HL-60 (cell line): Measurements from ENCODE around the gene SH3RF3.

Source experiments
- SPI1 ChIP-seq: IDR thresholded peaks from 2 replicates; pipeline ENCODE4 v1.6.1; 2012; ENCODE audit warnings: low read depth, mild to moderate bottlenecking, borderline replicate concordance
- TF ChIP-seq, protein P1 (sequence below): IDR thresholded peaks from one replicate; pipeline ENCODE4 v1.5.1; 2011; ENCODE audit warnings: low read length, control low read depth, inconsistent platforms; ENCODE audit not compliant: insufficient read depth
- TF ChIP-seq, protein P2 (sequence below): IDR thresholded peaks from 2 replicates; pipeline ENCODE4 v1.6.1; 2012; ENCODE audit warnings: low read depth; ENCODE audit not compliant: insufficient replicate concordance

DNA sequence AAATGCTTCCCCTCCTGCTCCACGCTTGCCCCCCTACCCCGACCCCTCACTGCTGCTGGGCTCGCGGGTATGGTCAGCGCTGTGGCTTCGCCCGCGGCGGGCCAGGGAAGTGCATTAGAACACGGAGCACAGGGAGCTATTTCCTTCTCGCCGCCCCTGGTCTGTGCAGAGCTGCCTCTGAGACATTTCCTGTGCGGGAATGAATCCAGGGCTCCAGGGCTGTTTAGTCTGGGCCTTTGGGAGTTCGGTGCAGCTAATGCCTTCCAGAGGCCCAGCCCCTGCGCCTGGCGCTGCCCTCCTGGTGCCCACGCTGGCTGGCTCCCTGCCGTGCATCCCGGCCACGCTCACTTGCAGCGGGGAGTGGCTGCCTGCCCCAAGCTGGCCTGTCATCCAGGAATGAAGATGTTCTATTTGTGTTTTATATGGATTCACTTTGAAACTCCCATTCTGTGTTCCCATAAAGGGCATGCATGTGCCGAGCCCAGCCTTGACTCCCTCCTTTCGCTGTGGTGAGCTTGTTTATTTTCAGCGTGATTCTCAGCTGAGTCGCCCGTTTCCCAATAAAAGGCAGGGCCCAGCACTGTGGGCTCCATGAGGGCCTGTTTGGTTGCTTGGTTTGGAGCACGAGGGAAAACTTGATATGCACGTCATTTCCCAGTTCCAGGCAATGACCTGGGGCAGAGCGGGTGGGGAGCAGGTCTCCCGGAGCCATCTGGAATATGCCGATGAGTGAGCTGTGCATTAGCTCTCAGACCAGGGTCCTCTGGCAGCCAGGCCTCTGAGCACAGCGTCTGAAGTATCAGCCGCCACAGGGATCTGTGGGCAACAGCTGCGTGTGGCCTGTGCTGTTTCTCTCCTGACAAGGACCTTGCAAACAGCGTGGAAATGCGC lies 42.7 kb downstream of the SH3RF3 start:
- TF ChIP-seq, protein P1, sequence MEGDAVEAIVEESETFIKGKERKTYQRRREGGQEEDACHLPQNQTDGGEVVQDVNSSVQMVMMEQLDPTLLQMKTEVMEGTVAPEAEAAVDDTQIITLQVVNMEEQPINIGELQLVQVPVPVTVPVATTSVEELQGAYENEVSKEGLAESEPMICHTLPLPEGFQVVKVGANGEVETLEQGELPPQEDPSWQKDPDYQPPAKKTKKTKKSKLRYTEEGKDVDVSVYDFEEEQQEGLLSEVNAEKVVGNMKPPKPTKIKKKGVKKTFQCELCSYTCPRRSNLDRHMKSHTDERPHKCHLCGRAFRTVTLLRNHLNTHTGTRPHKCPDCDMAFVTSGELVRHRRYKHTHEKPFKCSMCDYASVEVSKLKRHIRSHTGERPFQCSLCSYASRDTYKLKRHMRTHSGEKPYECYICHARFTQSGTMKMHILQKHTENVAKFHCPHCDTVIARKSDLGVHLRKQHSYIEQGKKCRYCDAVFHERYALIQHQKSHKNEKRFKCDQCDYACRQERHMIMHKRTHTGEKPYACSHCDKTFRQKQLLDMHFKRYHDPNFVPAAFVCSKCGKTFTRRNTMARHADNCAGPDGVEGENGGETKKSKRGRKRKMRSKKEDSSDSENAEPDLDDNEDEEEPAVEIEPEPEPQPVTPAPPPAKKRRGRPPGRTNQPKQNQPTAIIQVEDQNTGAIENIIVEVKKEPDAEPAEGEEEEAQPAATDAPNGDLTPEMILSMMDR: no peak
- TF ChIP-seq, protein P2, sequence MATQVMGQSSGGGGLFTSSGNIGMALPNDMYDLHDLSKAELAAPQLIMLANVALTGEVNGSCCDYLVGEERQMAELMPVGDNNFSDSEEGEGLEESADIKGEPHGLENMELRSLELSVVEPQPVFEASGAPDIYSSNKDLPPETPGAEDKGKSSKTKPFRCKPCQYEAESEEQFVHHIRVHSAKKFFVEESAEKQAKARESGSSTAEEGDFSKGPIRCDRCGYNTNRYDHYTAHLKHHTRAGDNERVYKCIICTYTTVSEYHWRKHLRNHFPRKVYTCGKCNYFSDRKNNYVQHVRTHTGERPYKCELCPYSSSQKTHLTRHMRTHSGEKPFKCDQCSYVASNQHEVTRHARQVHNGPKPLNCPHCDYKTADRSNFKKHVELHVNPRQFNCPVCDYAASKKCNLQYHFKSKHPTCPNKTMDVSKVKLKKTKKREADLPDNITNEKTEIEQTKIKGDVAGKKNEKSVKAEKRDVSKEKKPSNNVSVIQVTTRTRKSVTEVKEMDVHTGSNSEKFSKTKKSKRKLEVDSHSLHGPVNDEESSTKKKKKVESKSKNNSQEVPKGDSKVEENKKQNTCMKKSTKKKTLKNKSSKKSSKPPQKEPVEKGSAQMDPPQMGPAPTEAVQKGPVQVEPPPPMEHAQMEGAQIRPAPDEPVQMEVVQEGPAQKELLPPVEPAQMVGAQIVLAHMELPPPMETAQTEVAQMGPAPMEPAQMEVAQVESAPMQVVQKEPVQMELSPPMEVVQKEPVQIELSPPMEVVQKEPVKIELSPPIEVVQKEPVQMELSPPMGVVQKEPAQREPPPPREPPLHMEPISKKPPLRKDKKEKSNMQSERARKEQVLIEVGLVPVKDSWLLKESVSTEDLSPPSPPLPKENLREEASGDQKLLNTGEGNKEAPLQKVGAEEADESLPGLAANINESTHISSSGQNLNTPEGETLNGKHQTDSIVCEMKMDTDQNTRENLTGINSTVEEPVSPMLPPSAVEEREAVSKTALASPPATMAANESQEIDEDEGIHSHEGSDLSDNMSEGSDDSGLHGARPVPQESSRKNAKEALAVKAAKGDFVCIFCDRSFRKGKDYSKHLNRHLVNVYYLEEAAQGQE: no peak
- TF ChIP-seq SPI1: no peak
